Body of pancreas (tissue), 4 donors: ENCODE data around the gene UGDH.

Source experiments
- CTCF ChIP-seq, 7 experiments: fragments of 450-650 bp in 4 of 7; fragments of 200-600 bp in 3 of 7; sonication (generic) in 3 of 7; IDR thresholded peaks; one replicate each; pipeline ENCODE4 v1.5.1; 2016 to 2019; ENCODE audit warnings: antibody characterized with exemption in 7 of 7
- POLR2A ChIP-seq, 3 donors: fragments of 450-650 bp; IDR thresholded peaks; one replicate each; pipeline ENCODE4 v1.6.1; 2016; ENCODE audit warnings: antibody characterized with exemption in 3 of 3, mild to moderate bottlenecking in 2 of 3

- no peak for TF ChIP-seq CTCF (IDR thresholded peaks at IDR 0.05)
- no peak for TF ChIP-seq POLR2A (IDR thresholded peaks at IDR 0.05)
Measured at GRCh38 chr4:39555472-39555871, 28.2 kb upstream of the UGDH start.
